Measurements from ENCODE around the gene PCMT1. TPM values are rescaled to one million over a fixed set of nuclear protein-coding genes. Genes with fewer than 3 reads are reported as not detected.

Gene PCMT1
- total and polyA plus RNA-seq, 2 of the 13 experiments (the other 11 are each of a cell fraction or from before 2014, with no cell fraction given): 112 to 169 TPM

- 0 out of 2 replicates have a peak, but pooled peaks have one; percentile 32 for TF ChIP-seq HMGXB3 (CRISPR knock-in tag; IDR thresholded peaks at IDR 0.05; ENCODE audit: borderline replicate concordance)
- peak; percentile 57; the same call in 1 of the 2 replicates for TF ChIP-seq ZNF747 (CRISPR knock-in tag; IDR thresholded peaks at IDR 0.05; ENCODE audit: borderline replicate concordance)
- TF ChIP-seq MIER2 (CRISPR knock-in tag; IDR thresholded peaks at IDR 0.05): peak; percentile 61; the same call in 1 of the 2 replicates
- TF ChIP-seq MIXL1 (CRISPR knock-in tag; IDR thresholded peaks at IDR 0.05): peak; percentile 32; the same call in 1 of the 2 replicates
- no peak for TF ChIP-seq SOX6 (IDR thresholded peaks at IDR 0.05)
- peak; percentile 18; the same call in 1 of the 2 replicates for TF ChIP-seq SOX6 (CRISPR knock-in tag; IDR thresholded peaks at IDR 0.05)
- peak; percentile 73 for TF ChIP-seq FOSL2 (CRISPR knock-in tag; IDR thresholded peaks at IDR 0.05)
- TF ChIP-seq TFAP4 (IDR thresholded peaks at IDR 0.05; ENCODE audit: borderline replicate concordance, low read depth): peak; percentile 44; the same call in 1 of the 2 replicates
- TF ChIP-seq GATAD2A (CRISPR knock-in tag; IDR thresholded peaks at IDR 0.05): peak; percentile 49
- TF ChIP-seq NONO (IDR thresholded peaks at IDR 0.05): no peak
- TF ChIP-seq NONO (CRISPR knock-in tag; conservative IDR thresholded peaks at IDR 0.05): peak; percentile 27; the same call in 1 of the 2 replicates
- peak; percentile 56; the same call in 1 of the 2 replicates for TF ChIP-seq ZNF644 (CRISPR knock-in tag; IDR thresholded peaks at IDR 0.05; ENCODE audit: low read depth)
- 0 out of 2 replicates have a peak, but pooled peaks have one; percentile 22 for TF ChIP-seq HDAC1 (CRISPR knock-in tag; IDR thresholded peaks at IDR 0.05)
- TF ChIP-seq KDM2A (CRISPR knock-in tag; IDR thresholded peaks at IDR 0.05; ENCODE audit: borderline replicate concordance, low read depth): peak; percentile 90
Measured at GRCh38 chr6:149840345-149841075, 91.0 kb downstream of the PCMT1 start (continued).
